ENCODE measurements around the gene FAIM2.

Gene FAIM2

DNA sequence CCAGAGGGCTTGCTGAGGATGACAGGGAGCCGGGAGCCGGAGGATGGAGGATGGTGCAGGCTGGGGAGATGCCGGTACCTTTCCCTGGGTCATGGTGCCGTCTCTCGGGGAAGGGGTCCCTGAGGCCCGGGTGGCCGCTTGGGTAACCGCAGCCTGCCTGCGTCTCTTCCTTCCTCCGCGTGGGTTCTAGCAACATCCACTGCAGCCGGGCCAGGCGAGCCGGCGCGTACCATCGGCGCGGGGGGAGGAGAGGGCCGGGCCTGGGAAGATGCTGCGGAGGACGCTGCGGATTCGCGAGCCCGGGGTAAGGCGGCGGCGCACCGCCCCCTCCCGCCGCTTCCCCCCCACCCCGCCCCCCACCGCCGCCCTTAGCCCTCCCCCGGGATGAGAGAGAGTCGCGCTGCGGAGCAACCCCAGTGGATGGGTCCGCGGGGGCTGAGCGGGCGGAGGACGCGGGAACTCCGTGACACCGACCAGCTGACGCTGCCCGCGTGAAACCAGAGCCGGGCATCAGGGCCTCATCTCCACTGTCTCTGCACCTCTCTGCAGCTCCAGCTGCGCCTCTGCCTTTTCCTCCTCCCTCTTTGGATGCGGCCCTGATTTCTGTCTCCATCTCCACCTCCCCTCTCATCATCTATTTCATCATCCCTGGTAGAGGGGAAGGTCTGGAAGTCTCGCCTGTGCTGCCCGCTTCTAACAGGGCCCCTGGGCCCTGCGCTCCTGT, at the start of gene FAIM2:
TSS of gene FAIM2 (minus strand) at position 201 of the 724 bp plus-strand sequence. CDS start at position 93, 108 bp downstream.
- peak; percentile 86 for DNase-seq (ENCODE audit: low spot score)

DNA sequence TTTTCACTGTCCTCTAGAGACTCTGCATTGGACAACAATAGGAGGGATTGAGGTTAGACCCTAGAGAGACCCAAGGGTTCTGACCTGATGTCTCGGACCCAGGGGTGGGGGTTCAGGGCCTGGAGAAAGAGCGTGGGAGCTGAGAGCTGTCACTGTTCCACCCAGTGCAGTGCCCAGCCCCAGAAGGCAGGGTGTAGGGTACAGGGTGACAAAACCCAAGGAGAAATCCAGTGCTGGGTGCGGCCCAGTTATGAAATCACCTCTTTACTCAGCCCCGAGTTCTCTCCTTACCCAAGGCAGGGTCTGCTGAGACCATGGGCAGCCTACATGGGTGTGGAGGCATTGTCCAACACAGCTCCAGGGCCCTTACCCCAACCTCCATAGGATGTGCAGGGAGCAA, 49.5 kb upstream of the FAIM2 start:
- no peak for DNase-seq (ENCODE audit: low spot score)

DNA sequence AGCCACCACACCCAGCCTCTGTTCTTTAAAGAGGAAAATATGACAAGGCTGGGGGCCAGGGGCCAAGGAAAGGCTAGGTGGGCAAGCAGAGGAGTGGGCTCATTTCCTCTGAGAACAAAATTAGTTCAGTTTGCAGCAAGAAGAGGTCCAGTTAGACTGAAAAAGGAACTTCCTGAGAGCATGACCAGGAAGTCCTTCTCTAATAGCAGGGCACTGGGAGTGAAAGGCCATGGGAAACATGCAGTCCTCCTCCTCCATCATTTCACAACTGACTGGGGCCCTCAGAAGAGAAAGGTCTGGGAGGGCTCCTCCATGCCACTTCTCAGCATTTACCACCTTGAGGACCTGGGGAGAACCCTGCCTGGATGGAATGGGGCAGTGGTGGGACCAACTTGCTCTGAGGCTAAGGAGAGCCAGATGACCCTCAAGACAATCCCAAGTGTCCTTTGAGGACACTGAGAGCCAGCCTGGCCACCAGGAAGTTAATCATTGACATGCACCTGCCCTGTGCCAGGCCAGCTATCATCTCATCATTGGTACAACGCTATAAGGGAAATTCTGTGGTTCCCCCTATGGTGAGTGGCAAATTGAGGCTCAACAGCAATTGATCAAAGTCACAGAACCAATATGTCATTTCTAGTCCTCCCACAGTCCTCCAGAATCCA, 48.8 kb upstream of the FAIM2 start:
- no peak for DNase-seq (ENCODE audit: low spot score)

DNA sequence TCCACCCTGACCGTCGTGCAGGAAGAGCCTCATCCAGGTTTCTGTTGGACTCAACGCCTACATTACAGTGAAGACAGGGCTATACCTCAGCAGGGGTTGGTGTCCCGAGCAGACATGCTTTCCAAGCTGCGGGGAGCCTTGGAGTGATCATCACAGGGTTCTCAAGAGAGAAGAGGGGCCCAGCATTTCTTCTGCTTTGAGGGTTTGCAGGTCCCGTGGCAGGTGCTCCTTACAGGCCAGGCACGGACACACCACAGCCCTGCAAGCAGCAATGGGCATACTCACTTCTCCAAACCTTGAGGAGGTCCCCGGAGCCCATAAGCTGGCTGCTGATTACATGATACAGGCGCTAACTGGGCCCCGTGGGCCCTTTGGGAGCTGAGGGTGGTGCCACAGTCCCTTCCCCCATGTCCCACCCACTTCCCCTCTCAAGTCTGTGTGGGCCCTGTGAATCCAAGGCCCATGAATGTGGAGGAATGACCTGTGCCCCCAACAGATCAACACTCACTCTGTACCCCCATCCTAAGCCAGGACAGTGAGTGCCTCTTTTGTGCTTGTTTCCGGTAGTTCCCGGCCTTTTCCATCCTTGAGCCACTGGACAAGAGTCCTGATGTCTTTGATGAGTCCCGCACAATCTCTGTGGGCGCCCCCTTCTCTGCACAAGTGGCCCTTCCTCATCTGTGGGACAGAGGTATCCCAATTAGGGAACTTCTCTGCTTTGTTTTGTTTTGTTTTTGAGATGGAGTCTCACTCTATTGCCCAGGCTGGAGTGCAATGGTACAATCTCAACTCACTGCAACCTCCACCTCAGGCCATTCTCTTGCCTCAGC, 47.9 kb upstream of the FAIM2 start:
- no peak for DNase-seq (ENCODE audit: low spot score)

DNA sequence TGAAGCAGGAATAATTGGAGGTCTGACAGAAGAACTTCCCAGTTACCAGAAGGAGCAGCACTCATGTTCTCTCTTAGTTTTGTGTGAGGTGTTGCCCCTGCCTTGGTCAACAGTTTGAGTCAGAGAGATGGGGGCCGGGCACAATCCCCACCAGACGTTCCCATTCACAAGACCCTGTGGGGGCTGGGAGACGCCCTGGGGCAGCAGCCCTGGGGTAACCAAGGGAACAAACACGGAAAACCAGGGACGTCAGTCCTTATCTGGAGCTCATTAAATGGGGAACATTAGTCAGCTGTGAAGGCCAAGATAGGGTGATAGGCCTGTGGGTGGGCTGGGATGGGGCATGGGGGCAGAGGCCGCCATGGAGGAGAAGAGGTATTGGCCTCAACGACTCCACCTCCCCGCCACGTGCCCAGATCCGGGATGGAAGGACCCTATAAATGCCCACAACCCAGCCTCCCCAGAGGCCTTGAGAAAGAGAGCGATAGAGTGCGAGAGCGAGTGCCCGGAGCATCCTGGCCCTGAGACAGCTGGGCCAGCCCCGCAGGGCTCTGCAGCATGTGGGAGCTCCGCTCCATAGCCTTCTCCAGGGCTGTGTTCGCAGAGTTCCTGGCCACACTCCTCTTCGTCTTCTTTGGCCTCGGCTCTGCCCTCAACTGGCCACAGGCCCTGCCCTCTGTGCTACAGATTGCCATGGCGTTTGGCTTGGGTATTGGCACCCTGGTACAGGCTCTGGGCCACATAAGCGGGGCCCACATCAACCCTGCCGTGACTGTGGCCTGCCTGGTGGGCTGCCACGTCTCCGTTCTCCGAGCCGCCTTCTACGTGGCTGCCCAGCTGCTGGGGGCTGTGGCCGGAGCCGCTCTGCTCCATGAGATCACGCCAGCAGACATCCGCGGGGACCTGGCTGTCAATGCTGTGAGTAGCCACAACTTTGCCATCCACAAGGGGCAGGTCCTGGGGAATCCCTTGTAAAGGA, 46.9 kb upstream of the FAIM2 start, which contains the start of gene AQP2:
TSS of gene AQP2 (plus strand) at position 465 of the 979 bp plus-strand sequence. CDS start at position 559, 94 bp downstream.
- DNase-seq (ENCODE audit: low spot score), result no peak

DNA sequence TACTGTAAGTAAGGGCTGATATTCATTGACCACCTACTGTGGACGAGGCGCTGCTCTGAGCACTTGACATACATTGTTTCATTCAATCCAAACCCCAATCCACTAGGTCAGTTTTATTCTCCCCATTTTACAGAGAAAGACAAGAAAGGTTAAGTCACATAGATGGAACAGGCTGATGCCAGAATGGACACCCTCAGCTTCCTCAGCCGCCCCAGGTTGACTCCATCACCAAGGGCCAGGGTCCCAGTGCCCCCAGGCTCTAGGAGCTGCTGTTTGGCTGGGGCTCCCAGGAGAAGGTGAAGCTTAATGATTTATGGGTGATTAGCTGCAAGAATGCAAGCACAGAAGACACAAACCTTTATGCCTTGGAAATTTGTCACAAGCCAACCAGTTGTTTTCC, 46.2 kb upstream of the FAIM2 start:
- no peak for DNase-seq (ENCODE audit: low spot score)

DNA sequence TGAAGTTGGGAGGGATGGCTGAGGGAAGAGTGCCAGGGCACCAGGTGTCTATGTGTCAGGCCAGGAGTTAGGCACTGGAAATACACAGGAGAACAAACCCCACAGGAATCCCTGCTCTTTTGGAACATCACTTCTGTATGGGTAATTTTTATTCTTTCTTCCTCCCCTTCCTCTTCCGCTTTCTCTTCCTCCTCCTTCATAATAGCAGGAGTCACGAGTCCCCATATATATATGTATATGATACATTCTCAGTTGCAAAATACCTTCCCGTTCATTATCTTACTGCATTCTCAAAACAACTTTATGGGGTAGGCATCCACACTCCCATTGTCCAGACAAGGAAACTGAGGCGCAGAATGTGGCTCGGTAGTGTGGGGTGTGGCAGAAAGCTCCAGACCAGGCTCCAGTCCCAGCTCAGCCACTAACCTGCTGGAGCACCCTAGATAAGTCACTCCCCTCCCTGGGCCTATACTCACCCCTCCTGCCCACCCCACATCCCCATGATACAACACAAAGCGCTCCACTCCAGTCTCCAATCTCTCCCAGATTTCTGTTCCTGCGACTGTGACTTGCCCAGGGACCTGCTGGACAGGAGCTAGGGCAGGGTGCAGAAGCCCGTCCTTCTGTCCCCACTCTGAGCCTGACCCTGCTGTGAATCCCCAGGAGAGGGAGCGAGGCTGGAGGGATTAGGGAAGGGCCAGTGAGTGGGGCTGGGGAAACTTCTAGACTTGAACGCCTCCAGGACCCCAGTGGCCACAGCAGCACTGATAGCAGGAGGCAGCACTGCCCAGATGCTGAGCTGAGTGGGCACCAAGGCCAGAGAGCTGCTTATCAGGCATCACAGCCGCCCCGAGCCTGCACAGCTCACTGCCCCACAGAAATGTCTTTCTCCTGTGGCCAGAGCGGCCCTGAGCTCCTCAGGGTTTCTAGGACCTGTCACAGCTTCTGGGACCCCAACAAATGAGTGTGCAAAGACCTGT, 45.5 kb upstream of the FAIM2 start:
- no peak for DNase-seq (ENCODE audit: low spot score)

DNA sequence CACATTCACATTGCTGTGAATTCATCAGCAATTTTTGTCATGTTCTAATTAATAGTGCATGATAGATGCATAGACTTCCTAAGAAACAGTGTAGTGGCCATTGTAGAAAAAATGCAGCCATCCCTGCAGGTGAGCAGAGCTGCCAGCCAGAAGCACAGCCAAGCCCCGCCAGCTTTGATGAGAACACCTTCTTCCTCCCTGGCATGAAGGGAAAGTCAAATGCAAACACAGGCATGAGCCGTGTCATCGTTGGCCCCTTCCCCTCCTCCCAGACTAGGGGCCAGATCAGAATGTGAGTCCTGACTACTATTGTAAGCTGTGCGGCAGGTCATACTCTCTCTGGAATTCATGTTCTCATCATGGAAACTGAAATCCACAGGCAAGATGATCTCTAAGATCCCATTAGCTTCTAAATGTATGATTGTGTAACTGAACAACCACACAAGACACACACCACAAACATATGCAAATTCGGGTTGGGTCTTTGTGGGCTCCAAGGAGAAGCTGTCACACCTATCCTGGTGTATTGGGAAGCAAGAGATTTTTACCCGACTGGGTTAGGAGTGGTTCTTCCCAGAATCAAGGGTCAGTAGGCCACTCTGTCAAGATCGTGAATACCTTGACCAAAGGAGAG, 44.0 kb upstream of the FAIM2 start:
- DNase-seq (ENCODE audit: low spot score), result no peak

DNA sequence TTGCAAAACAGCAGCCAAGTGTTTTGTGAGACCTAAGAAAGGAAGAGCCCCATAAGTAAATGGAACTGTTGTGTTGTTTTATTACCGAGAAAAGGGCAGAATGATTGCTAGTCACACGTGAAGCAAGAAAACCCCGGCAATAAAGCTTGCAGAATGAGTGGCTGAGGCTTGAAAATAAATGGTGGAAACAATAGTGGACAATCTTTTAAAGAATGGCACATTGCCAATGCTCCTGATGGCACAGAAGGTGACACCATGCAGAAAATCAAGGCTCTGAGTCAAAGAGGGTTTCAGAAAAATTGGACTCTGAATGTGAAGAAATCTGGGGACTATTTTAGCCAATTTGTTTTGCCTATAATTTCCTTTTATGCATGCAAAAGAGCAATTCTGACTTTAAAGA, 42.8 kb upstream of the FAIM2 start:
- no peak for DNase-seq (ENCODE audit: low spot score)

DNA sequence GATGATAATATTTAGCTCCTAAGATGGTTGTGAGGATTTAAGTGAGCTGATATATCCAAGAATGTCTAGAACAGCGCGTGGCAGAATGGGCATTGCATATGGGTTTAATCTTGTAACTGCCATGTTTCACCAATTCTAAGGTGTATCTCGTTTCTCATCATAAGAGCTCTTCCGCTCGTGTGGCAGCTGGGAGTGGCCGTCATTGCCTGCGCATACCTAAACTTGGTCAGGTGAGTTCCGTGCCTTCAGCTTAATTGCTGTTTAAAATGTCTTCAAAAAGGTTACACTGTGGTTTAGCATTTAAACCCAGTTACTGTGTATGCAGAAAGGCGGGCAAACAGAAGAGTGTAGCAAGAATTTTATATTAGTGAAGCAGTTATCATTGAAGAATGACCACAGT, 42.4 kb upstream of the FAIM2 start:
- no peak for DNase-seq (ENCODE audit: low spot score)

DNA sequence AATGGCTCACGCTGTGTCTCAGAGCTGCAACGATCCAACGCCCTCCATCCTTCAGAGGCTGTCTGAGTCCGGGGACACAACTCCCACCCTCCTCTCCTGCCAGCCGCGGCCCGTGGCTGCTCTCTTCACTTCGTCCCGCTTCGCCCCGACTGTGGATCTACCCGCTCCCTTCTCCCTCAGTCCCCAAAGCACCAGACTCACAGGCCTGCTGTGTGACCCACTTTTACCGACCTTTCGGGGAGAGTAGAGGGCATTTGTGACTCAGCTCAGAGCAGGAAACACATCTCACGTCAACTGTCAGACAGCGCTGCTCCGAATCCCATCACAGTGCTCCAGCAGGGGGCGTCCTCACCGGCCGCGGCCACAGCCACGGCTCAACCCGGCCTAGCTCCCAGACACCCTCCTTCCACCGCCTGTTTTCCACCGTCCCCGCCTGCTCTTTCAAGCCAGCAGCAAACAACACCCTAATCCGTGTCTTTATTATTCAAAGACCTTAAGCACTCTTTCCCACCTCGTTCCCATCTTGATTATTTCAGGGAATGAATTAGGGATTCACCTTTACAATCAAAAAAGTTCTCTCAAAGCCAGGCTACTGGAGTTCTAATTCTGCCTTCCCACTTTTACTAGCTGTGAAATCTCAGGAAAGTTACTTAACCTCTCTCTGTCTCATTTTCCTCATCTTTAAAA, 41.8 kb upstream of the FAIM2 start:
- peak; percentile 94 for DNase-seq (ENCODE audit: low spot score)

DNA sequence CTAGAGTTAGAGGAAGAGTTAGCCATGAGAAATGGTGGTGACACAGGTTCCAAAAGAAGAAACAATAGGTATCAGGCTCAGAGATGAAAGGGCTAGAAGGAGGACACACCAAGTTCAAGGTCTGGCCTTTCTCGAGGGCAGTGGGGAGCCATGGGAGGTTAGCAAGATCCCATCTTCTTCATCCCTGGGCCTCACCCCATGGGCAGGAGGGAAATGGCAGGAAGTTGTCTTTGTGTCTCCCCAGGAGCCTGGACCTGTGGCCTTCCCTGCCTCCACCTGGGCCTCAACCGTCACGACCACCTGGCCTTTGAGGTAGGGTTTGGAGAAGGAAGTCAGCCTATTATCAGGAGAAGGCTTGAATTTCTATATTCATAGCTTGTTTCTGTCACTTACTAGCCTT, 41.0 kb upstream of the FAIM2 start:
- DNase-seq (ENCODE audit: low spot score), result no peak

DNA sequence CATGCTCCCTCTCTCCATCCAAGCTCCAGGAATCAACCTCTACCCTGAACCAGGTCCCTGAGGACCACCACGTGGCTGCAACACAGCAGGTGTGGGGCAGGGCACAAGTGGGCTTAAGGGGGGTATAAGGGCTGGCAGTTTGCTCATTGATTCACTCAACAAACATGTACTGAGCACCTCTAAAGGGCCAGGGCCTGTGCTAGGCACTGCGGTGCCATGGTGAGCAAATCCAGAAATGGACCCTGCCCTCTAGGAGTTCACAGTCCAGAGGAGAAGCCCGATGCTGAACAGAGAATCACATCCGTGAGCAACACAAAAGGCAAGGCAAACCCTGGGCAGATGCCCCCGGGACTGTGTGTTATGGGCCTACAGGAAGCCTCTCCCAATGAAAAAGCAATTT, 40.3 kb upstream of the FAIM2 start:
- DNase-seq (ENCODE audit: low spot score), result no peak

DNA sequence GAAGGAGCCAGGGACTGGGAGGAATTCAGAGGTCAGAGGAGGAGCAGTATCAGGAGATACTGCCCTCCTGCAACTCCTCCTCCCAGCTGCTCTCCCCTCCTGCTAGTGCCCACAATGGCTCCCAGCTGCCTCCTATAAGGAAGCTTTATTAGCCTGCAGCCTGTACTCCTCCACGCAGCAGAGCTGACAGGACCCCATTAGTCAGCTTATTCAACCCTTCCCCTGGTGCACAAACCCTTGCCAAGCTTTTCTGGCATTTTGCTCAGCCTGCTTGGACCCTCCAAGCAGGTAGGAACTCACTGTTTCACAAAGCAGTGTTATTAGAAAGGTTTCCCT, 39.9 kb upstream of the FAIM2 start:
- DNase-seq (ENCODE audit: low spot score), result no peak

DNA sequence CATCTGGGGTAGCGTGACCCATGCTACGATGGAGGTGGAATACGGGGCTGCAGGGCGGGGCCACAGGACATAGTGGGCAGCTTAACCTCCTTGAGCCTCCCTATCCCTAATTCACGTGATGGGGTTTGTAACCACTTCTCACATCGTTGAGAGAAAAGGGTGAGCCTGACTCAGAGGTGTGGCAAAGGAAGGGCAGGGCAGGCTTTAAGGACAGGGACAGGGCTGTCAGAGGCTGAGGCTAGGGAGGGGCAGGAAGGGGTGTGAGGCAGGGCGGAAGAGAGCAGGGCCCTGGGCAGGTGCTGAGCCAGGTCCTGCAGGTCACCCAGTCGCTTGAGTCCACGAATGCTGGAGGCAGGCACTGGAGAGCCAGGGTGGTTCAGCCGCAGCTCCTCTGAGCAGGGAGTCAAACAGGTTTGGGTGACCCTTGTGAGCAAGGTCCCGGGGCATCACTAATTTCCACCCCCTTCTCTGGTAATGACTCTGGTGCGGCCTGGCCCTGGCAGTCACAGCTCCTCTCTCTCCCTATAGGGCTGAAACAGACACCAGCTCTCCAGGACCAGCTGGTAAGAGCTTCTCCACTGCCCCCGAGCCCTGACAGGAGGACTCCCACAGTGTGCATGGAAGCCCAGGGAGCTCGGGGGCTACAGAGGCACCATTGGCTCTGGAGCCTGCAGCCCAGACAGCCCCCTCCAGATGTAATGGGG, 39.4 kb upstream of the FAIM2 start:
- DNase-seq (ENCODE audit: low spot score), result no peak

DNA sequence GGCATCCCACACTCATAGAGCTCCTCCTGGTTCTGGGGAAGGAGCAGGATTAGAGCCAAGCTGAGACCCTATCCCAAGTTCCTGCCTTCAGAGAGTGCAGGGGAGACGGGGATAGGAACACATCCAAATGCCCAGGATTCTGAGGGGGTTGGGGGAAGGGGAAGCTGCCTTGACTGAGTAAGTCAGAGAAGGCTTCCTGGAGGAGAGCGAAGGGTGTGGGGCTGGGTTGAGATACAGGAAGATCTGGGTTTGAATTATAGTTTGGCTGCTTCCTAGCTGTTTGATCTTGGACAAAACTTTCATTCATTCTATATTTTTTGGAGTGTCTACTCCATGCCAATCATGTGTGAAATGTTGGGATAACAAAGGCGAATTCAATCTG, 38.8 kb upstream of the FAIM2 start:
- no peak for DNase-seq (ENCODE audit: low spot score)

DNA sequence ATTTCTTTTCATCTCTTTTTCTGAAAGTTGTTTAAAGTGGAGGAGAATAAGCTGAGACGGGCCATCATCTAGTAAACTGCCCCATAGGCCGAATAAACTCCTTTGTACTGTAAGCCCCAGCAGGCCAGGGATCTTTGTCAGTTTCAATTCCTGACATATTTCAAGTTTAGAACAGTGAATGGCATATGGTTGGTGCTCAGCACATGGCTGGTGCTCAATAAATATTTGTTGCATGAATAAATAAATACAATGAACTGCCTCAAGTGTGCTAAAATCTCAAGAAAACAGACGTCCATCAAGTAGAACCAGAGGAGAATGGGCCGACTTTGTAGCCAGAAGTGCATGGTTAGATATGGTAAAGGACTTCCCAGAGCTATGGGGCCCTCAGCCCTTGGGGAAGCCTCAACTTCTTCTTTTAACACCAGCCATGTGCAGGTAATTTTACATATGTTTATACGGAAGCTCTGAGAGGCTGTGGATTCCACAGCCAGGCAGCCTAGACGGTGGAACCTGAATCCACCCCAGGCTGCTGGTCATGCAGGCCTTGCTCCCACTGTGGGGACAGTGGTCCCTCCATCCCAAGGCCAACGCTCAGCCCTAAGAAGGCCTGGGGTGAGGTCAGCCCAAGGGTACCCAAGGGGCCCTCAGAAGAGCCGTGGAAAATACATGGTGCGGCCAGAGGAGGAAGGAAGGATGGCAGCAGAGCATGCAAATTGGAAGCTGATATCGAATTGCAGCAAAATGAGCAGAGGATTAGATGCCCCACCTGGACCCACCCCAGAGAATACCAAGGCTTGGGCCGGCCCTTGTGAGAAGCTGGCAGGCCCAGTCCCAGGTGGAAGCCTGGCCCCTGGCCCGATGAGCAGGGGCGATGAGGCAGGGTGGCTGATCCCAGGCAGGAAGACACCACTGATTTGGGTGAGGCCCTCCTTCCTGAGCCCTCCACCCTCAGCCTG, 38.1 kb upstream of the FAIM2 start:
- DNase-seq (ENCODE audit: low spot score), result no peak

DNA sequence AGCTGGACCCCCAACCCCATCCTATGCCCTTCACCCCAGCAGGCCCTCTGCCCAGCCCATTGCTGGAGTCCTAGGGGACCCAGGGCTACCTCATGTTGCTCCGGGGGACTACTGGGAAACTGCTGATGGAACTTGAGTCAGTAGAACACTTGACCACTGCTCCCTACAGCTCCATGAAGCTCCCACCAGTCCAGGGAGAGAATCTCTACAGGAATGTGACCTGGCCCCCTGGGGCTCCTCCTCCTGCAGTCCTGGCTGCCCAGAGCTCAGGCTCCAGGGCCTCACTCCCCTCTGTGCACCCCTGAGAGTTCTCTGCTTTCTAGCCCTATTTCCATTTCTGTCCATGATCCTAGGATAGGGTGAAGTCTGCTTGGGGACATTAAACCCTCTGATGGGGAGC, 36.0 kb upstream of the FAIM2 start:
- no peak for DNase-seq (ENCODE audit: low spot score)
